HL-60/S4 treated with retinoic acid at 250 ng/mL for 4 days and 3 days (cell line): Measurements from ENCODE around the gene S1PR2.

Source experiments
- in situ Hi-C: fragments of 300-500 bp; cut with MboI; formaldehyde crosslinking; loops from 2 replicates; pipeline ENCODE4 v1.7.0; 2022; ENCODE audit warnings: low sequenced_read_pairs

S1PR2 gene, protein sequence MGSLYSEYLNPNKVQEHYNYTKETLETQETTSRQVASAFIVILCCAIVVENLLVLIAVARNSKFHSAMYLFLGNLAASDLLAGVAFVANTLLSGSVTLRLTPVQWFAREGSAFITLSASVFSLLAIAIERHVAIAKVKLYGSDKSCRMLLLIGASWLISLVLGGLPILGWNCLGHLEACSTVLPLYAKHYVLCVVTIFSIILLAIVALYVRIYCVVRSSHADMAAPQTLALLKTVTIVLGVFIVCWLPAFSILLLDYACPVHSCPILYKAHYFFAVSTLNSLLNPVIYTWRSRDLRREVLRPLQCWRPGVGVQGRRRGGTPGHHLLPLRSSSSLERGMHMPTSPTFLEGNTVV

DNA sequence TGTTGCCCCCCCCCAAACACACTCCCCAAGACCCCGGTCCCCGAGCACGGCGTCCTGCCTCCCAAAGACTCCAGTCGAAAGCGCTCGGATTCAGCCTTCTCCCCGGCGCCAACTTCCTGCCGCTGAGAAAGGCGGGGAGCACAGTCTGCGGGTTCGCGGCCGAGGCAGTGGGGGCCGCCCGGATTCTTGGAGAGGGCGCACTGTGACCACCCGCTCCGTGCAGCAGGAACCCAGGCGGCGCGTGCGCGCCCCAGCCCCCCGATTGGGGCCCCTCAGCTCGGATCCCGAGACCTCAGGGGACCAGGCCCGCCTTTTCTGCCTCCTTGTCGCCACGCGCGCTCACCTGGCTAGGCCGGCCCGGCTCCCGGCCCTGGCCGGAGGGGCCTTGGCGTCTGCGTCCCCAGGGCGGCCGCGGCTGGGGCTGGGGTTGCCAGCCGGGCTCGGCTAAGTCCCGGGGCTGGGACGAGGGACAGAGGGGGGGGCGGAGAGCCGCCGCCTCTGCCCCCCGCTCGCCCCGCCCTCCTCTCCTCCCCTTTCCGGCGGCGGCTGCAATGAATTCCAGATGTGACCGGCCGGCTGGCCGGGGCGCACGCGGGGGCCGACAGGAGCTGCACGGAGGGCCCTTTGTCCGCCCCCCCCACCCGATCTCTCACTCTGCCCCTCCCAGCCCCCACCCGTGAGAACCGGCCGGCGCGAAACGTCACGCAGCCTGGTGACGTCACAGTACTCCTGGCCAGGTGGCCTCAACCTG lies at the start of gene S1PR2:
Gene S1PR2 (minus strand): TSS at position 471 of the 751 bp plus-strand sequence. CDS start 6,426 bp downstream, outside the sequence.
- in situ Hi-C loops = no loop called here

DNA sequence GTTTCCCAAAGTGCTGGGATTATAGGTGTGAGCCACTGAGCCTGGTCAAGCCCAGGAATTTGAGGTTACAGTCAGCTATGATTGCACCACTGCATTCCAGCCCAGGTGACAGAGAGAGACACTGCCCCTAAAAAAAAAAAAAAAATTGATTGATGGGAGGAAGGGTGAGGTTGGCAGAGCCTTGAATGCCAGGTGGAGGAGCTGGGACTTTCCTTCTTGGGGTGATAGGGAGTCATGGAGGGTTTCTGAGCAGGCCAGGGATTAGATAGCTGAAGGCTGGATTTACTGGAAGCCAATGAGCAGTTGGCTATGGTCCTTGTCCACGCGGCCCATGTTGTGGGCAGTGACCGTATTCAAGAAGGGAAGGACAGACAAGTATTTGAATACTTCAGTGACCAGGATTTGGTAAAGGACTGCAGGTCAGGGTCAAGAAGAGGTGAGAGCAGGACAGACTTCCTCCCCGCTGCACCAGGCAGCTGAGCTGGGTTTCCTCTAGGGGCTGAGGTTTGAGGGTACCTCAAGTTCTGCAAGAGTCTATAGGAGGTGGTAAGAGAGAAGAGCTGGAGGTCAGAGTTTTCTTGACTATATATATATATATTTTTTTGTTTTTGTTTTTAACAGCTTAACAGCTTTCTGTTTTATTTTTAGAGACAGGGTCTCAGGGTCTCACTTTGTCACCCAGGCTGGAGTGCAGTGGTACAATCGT lies 48.8 kb upstream of the S1PR2 start:
- in situ Hi-C loops = no loop called here

DNA sequence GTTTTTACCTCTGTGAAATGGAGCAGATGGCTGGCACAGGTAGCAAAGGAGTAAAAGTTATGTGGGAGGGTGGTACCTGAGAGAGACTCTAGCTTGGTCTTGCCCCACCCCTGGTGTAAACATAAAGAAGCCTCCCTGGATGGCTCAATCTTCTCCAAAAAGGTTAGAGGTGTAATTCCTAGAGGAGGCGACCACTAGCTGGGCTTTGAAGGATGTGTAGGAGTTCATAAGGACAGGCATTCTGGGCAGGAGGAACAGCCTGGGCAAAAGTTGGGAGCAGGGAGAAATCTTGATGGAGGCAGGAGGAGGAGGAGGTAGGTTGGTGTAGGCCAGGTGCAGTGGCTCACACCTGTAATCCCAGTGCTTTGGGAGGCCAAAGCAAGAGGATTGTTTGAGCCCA lies 47.8 kb upstream of the S1PR2 start:
- in situ Hi-C loops = no loop called here

DNA sequence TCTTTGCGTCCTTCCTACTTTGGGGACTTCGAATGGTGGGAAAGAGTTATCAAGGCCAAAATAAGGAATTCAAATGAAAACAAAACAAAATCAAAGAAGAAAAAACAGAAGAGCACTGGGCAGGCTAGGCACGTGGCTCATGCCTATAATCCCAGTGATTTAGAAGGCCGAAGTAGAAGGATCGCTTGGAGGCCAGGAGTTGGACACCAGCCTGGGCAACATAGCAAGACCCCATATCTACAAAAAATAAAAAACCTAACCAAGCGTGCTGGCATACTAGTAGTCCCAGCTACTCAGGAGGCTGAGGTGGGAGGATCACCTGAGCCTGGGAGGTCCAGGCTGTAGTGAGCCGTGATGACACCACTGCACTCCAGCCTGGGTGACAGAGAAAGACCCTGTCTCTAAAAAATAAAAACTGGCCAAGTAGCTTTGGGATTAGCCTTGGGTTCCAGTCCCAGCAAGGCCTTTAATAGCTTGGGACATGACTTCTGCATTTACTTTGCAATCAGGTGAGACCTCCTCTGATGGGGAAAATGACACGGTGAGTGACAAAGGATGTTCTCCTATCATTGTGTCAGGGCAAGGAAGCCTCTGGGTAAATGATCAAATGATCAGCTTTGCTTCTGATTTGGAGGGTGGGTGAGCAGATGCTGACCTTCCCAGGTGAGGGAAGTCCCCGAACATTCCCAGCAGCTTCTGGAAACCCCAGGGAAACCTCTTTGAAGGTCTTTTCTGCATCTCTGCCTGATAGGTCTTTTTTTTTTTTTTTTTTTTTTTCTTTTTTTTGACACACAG lies 46.9 kb upstream of the S1PR2 start:
- in situ Hi-C loops = no loop called here

DNA sequence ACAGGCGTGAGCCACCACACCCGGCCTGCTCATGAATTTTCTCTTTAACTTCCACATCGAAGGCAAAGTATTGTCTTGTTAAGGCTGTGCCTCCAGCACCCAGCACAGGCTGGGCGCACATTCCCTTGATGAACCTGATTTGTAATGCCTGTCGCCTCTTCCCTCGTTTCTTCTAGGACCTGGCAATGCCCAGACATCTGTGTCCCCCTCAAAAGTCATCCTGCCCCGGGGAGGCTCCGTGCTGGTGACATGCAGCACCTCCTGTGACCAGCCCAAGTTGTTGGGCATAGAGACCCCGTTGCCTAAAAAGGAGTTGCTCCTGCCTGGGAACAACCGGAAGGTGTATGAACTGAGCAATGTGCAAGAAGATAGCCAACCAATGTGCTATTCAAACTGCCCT lies 43.5 kb upstream of the S1PR2 start:
- in situ Hi-C loops = loop anchor here (5.0 kb wide), 1 partner anchor 113 kb away; no protein-coding TSS in a partner anchor

DNA sequence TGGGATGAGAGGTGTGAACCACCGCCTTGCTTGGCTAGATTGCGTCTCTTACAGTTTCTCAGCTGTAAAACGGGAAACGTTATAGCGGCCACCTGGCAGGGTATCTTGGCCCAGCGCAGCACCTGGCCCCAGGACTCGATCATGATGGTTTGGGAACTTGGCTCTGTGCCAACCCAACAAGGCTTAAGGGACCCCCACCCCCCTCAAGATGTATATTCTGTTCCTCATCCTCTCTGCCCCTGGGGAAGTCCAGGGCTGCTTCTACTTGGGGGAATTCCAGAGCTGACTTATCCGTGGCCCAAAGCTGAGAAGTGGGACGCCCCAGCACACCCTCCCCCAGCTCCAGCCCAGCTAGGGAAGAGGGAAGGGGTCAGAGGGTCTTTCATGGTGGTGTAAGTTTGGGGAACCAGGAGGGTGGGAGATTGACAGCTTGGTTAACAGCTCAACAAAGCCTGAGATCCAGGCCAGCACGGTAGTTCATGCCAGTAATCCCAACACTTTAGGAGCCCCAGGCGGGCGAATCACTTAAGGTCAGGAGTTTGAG lies 40.5 kb upstream of the S1PR2 start:
- in situ Hi-C loops = loop anchor here (5.0 kb wide), 1 partner anchor 116 kb away; no protein-coding TSS in a partner anchor

DNA sequence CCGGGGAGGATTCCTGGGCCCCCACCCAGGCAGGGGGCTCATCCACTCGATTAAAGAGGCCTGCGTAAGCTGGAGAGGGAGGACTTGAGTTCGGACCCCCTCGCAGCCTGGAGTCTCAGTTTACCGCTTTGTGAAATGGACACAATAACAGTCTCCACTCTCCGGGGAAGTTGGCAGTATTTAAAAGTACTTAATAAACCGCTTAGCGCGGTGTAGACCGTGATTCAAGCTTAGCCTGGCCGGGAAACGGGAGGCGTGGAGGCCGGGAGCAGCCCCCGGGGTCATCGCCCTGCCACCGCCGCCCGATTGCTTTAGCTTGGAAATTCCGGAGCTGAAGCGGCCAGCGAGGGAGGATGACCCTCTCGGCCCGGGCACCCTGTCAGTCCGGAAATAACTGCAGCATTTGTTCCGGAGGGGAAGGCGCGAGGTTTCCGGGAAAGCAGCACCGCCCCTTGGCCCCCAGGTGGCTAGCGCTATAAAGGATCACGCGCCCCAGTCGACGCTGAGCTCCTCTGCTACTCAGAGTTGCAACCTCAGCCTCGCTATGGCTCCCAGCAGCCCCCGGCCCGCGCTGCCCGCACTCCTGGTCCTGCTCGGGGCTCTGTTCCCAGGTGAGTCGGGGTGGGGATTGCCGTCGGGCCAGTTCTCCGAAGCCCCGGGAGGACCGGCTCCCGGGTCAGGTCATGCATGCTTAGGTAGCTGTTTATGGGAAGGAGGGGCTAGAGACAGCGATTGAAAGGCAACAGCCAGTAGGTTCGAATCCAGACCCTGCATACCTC lies 39.7 kb upstream of the S1PR2 start, which contains the start of gene ICAM1:
Gene ICAM1 (plus strand): TSS at position 505 of the 779 bp plus-strand sequence. CDS start 40 bp downstream, at position 545.
- in situ Hi-C loops = loop anchor here (5.0 kb wide), 1 partner anchor 116 kb away; no protein-coding TSS in a partner anchor

DNA sequence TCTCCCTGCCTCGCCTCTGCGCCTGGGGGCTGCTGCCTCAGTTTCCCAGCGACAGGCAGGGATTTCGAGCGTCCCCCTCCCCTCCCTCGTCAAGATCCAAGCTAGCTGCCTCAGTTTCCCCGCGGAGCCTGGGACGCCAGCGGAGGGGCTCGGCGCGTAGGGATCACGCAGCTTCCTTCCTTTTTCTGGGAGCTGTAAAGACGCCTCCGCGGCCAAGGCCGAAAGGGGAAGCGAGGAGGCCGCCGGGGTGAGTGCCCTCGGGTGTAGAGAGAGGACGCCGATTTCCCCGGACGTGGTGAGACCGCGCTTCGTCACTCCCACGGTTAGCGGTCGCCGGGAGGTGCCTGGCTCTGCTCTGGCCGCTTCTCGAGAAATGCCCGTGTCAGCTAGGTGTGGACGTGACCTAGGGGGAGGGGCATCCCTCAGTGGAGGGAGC lies 39.1 kb upstream of the S1PR2 start:
- in situ Hi-C loops = loop anchor here (5.0 kb wide), 1 partner anchor 117 kb away; no protein-coding TSS in a partner anchor

DNA sequence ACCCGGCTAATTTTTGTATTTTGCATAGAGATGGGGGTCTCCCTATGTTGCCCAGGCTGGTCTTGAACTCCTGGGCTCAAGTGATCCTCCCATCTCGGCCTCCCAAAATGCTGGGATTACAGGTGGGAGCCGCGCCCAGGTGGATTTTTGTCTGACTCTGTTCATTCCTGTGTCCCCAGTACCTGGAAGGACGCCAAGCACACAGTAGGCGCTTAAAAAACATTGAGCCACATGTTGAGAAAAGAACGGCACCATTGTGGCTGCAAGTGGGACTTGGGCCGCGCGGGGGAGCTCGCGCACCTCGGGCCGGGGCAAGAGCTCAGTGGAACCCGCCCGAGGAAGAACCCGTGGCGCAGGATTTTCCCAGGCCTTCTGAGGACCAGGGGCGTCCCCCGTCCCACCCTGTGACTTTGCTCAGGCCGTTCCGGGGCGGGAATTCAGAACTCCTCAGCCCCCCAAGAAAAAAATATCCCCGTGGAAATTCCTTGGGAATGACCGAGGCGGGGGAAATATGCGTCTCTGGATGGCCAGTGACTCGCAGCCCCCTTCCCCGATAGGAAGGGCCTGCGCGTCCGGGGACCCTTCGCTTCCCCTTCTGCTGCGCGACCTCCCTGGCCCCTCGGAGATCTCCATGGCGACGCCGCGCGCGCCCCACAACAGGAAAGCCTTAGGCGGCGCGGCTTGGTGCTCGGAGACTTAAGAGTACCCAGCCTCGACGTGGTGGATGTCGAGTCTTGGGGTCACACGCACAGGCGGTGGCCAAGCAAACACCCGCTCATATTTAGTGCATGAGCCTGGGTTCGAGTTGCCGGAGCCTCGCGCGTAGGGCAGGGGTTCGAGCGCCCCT lies 38.4 kb upstream of the S1PR2 start:
- in situ Hi-C loops = loop anchor here (5.0 kb wide), 1 partner anchor 118 kb away; no protein-coding TSS in a partner anchor

DNA sequence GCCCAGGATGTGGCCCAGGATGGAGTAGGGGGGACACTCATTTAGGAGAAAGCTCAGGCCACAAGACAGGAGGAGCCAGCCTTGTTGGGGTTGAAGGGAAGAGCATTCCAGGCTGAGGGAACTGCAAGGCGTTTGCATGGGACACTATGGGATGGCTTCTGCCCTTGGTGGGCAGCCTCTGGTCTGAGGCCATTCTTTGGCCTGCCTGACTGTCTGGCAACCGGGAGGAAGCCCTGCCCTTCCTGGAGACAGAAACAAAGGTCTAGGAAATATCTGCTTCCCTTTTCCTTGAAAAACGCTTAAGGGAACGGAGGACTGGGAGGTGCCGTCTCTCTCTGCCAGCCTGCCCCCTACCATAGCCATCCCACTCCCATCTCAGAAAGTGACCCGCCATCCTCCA lies 36.9 kb upstream of the S1PR2 start:
- in situ Hi-C loops = no loop called here

DNA sequence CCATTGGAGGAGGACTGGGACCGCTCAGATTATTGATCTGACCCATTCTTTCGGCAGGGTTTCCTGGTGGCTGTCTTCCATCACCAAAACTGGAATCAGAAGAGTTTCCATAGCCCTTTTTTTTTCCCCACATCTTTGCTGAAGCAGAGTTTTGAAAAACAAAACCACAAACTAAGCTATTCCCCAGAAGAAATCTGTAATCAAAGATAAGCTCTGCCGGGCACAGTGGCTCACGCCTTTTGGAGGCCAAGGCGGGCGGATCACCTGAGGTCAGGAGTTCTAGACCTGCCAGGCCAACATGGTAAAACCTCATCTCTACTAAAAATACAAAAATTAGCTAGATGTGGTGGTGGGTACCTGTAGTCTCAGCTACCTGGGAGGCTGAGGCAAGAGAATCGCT lies 35.6 kb upstream of the S1PR2 start:
- in situ Hi-C loops = no loop called here

DNA sequence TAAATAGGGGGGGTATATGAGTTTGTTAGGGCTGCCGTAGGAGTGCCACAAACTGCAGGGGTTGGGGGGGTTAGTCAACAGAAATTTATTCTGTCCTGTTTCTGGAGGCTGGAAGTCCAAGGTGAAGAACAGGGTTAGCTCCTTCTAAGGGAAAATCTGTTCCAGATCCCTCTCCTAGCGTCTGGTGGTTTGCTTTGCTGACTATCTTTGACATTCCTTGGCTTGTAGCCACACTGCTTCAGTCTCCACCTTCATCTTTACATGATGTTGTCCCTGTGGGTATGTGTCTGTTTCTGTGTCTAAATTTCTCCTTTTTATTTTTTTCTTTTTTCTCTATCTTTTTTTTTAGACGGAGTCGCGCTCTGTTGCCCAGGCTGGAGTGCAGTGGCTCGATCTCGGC lies 31.6 kb upstream of the S1PR2 start:
- in situ Hi-C loops = no loop called here

DNA sequence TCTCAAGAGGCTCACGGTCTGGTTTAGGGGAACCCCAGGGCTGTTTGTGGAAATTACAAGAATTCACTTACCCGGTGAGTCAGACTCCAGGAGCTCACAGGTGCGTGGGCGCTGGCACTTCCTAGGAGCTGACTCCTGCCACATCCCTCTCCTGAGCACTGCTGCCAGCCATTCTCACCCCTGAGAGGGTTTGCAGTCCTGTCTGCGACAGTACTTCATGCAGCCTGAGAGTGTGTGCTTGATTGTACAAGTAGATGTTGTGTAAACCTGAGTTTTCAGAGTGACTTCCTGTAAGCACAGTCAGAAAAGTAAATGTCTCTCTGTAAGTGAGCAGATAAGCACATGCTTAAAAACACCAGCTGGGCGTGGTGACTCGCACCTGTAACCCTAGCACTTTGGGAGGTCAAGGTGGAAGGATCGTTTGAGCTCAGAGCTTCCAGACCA lies 29.0 kb upstream of the S1PR2 start:
- in situ Hi-C loops = no loop called here

DNA sequence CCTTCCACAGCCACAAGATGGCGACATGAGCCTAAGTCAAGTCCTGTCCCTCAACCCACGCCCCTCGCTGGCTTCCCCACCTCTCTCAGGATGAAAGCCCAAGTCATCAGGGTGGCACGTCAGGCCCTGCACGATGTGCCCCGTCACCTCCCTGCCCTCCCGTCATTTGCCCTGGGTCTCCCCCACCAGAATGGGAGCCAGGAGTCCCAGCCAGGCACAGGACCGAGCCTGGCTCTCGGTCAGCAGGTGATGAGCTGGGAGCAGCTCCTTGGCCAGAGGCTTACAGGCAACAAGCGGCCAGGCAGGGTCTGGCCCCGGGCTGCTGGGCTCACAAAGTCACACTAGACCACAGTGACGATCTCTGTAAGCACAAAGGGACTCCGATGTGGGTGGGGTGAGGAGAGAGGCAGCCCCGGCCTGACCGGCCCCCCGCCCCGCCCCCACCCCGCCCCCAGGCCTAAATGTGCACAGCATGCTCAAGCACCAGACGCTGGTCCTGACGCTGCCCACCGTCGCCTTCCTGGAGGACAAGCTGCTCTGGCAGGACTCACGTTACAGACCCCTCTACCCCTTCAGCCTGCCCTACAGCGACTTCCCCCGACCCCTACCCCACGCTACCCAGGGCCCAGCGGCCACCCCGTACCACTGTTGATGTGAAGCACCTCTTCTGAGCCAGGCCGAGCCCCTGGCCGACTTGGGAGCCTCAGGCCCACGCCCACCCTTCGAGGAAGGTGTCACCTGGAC lies 28.2 kb upstream of the S1PR2 start:
- in situ Hi-C loops = no loop called here

DNA sequence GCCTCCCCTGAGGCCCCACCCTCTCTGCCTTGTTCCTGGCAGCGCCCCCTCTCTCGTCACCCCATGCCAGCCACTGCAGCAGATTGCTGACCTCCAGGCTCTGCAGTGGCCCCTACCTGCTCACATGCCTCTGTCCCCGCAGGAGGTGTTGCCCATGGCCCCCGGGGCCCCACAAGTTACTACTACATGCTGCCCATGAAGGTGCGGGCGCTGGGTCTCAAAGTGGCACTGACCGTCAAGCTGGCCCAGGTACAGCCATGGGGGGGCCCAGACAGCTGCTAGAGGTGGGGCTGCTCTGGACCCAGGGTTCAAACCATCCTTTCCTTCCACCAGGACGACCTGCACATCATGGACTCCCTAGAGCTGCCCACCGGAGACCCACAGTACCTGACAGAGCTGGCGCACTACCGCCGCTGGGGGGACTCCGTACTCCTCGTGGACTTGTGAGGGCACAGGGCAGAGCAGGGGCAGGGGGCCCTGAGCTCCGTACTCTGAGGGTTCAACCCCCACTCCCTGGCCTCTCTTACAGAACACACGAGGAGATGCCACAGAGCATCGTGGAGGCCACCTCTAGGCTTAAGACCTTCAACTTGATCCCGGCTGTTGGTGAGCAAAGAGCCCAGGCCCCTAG lies 27.1 kb upstream of the S1PR2 start:
- in situ Hi-C loops = no loop called here

DNA sequence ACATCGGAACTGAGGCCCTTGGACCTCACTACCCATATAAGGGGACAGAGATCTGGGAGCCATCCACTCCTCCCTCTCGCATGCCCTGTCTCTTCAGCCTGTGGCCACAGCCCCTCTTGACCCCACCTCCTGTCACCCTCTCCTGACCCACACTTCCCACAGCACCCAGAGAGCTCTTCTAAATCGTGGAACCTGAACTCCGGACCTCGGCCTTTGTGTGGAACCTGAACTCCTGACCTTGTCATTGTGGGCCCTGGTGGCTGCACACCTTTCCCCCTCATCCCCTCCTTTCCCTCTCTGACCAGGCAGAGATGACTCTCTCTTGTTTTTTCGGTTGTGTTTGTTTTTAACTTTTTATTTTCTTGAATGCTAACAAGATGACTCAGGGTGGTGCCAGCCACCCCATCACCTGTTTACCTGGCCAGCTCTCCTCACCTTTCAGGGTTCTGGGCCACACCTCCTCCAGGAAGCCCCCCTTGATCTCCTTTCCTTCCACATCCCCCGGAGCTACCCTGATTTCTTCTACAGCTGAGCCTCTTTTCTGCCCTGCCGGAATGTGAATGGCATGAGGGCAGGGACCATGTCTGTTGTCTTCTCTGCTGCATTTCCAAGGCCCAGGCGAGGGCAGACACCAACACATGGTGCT lies 26.0 kb upstream of the S1PR2 start:
- in situ Hi-C loops = no loop called here

DNA sequence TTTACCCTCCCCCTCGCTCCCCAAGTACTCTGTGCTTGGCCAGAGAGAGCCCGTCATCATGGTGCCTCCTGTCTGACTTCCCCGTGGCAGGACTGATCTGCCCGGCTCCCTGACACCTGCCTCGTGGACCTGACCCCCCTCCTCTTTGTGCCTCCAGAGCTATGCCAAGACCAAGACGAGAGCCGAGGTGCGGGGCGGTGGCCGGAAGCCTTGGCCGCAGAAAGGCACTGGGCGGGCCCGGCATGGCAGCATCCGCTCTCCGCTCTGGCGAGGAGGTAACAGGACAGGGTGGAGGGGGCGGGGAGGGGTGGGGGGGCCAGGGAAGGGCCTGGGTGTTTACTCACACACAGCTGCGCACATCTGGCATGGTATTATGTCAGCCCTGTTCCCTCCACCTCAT lies 25.4 kb upstream of the S1PR2 start:
- in situ Hi-C loops = no loop called here
